Tibial nerve (tissue), 4 donors: ENCODE results near the gene TMEM181. TPM values are rescaled to one million over a fixed set of nuclear protein-coding genes. Genes with fewer than 3 reads are reported as not detected.

Experiments used
- DNase-seq, 2 donors: peaks; one replicate each; pipeline ENCODE4 v3.0.0-alpha.2; 2019; ENCODE audit warnings: low spot score in 2 of 2
- H3K27ac ChIP-seq, 4 donors: fragments of 200-600 bp; sonication (generic) in 3 of 4; one replicate each; pipeline ENCODE4 v1.5.1; 2017 to 2019; ENCODE audit warnings: mild to moderate bottlenecking in 1 of 4
- H3K27me3 ChIP-seq, 2 donors: fragments of 200-600 bp; sonication (generic) in 1 of 2; one replicate each; pipeline versions ENCODE4 v1.5.1 to v1.6.0; 2017 to 2019
- H3K36me3 ChIP-seq, 3 donors: fragments of 200-600 bp; sonication (generic); one replicate each; pipeline ENCODE4 v1.5.1; 2018 to 2019
- H3K4me1 ChIP-seq, 4 donors: fragments of 200-600 bp; sonication (generic) in 3 of 4; one replicate each; pipeline ENCODE4 v1.5.1; 2017 to 2019
- H3K4me3 ChIP-seq, 4 donors: fragments of 200-600 bp; sonication (generic) in 3 of 4; one replicate each; pipeline ENCODE4 v1.5.1; 2017 to 2019; ENCODE audit warnings: mild to moderate bottlenecking in 1 of 4, moderate library complexity in 1 of 4
- H3K9me3 ChIP-seq, 4 donors: fragments of 200-600 bp; sonication (generic) in 3 of 4; one replicate each; pipeline ENCODE4 v1.5.1; 2017 to 2019
- CTCF ChIP-seq, 5 experiments: fragments of 200-600 bp in 3 of 5; fragments of 450-650 bp in 2 of 5; sonication (generic) in 3 of 5; IDR thresholded peaks; one replicate each; pipeline ENCODE4 v1.5.1; 2016 to 2019; ENCODE audit warnings: antibody characterized with exemption in 5 of 5, mild to moderate bottlenecking in 3 of 5, moderate library complexity in 2 of 5
- EP300 ChIP-seq, 2 donors: sonication (generic); formaldehyde crosslinking; IDR thresholded peaks; one replicate each; pipeline ENCODE4 v1.6.1; 2017; ENCODE audit warnings: antibody characterized with exemption in 2 of 2, mild to moderate bottlenecking in 1 of 2
- POLR2A ChIP-seq, 2 donors: fragments of 450-650 bp; IDR thresholded peaks; one replicate each; pipeline ENCODE4 v1.6.1; 2017; ENCODE audit warnings: antibody characterized with exemption in 2 of 2, mild to moderate bottlenecking in 2 of 2, moderate library complexity in 2 of 2
- WGBS, 2 donors: methylation state at CpG; one replicate each; pipeline ENCODE4 v1.1.5; 2018; 5-methylcytosine and 5-hydroxymethylcytosine counted together
- total RNA-seq, 4 donors: library from RNA; depleted of rRNA; stranded (reverse); fragments of >200 nt; gene quantifications; one replicate each; pipeline ENCODE4 v1.1.0, GENCODE V29; 2016

TMEM181 gene
- total RNA-seq, 4 donors from 2014 or later, result 14.1 to 19.0 (median 17.8) TPM

GRCh38 chr6:158572653-158573541, 13.0 kb downstream of the TMEM181 start:
- H3K4me1 ChIP-seq, result no peaks in the 10 kb centered on the region

DNA sequence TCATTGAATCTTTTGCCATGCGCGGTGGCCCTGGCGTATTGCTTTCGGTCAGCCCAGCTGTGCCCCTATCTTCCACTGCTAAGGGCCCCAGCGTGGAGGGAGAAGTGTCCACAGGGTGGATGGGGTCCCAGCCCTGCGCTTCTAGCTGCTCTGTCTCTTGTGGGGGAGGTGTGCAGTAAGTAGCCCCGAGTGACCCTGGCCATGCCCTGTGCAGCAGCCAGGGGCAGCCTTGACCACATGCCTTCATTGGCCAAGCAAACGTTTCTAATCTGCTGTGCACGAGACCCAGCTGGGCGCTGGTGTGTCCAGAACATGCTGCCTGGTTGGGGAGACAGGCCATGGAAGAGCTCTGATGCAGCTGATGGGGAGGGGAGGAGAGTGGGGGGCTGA, 13.6 kb downstream of the TMEM181 start:
- TF ChIP-seq POLR2A (IDR thresholded peaks at IDR 0.05) (no peak), CTCF (IDR thresholded peaks at IDR 0.05) (no peak), EP300 (IDR thresholded peaks at IDR 0.05) (no peak)
- Histone ChIP-seq H3K4me1 (no peaks in the 10 kb centered on the region), H3K9me3 (peaks cover 0 to 6% (median 0%) of the 10 kb centered on the region in 4 donors), H3K36me3 (peaks cover 0 to 57% (median 0%) of the 10 kb centered on the region in 3 donors), H3K4me3 (no peak overlapping the region), H3K27ac (no peak overlapping the region), H3K27me3 (no peaks in the 10 kb centered on the region)
- WGBS, 2 donors, result 80 to 88% methylated on average over 10 of the region's 10 CpGs
- no peak for DNase-seq

More at GRCh38 chr6:158572653-158573541, 13.0 kb downstream of the TMEM181 start:
- peaks cover 0 to 6% (median 0%) of the 10 kb centered on the region in 4 donors for H3K9me3 ChIP-seq
- DNase-seq, result no peak
- no peaks in the 10 kb centered on the region for H3K27me3 ChIP-seq
- peak overlapping the region in 1 of 4 donors; percentile 34 for H3K27ac ChIP-seq
- 93 to 96% methylated on average over 21 to 28 of the region's 28 CpGs for WGBS, 2 donors
- TF ChIP-seq POLR2A (IDR thresholded peaks at IDR 0.05) (no peak), CTCF (IDR thresholded peaks at IDR 0.05) (no peak), EP300 (IDR thresholded peaks at IDR 0.05) (no peak)
- no peak overlapping the region for H3K4me3 ChIP-seq
- H3K36me3 ChIP-seq, result peaks cover 0 to 56% (median 0%) of the 10 kb centered on the region in 3 donors

- no peak for DNase-seq
- Histone ChIP-seq H3K27me3 (no peaks in the 10 kb centered on the region), H3K4me3 (no peak overlapping the region), H3K4me1 (no peaks in the 10 kb centered on the region), H3K9me3 (peaks cover 0 to 6% (median 0%) of the 10 kb centered on the region in 4 donors), H3K36me3 (peaks cover 0 to 57% (median 0%) of the 10 kb centered on the region in 3 donors), H3K27ac (no peak overlapping the region)
- 81 to 88% methylated on average over 3 of the region's 3 CpGs for WGBS, 2 donors
- TF ChIP-seq EP300 (IDR thresholded peaks at IDR 0.05), result no peak
- TF ChIP-seq CTCF (IDR thresholded peaks at IDR 0.05), result no peak
- no peak for TF ChIP-seq POLR2A (IDR thresholded peaks at IDR 0.05)
Measured at GRCh38 chr6:158574800-158575199, 14.9 kb downstream of the TMEM181 start.

DNA sequence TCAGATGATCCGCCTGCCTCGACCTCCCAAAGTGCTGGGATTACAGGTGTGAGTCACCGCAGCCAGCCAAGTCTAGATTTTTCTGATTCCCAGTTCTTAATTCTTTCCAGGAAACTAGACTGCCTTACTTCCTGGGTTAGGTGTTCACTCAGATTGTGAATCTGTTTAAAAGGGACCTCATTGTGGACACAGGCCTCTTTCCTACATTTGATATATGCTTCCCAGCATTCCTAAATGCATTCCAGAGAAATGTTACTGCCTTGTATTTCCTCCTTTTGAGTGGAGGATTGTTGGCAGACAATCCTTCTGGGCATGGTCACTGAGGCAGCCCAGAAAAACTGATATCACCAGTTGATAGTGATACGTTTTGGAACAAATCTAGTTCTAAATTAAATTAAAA, 15.7 kb downstream of the TMEM181 start:
- Histone ChIP-seq H3K27ac (no peak overlapping the region), H3K36me3 (peaks cover 0 to 55% (median 0%) of the 10 kb centered on the region in 3 donors), H3K9me3 (peaks cover 0 to 6% (median 0%) of the 10 kb centered on the region in 4 donors), H3K4me1 (no peaks in the 10 kb centered on the region), H3K27me3 (no peaks in the 10 kb centered on the region), H3K4me3 (no peak overlapping the region)
- no peak for TF ChIP-seq POLR2A (IDR thresholded peaks at IDR 0.05)
- TF ChIP-seq CTCF (IDR thresholded peaks at IDR 0.05), result no peak
- TF ChIP-seq EP300 (IDR thresholded peaks at IDR 0.05), result no peak
- no peak for DNase-seq
- 64 to 87% methylated on average over 4 of the region's 4 CpGs for WGBS, 2 donors

DNA sequence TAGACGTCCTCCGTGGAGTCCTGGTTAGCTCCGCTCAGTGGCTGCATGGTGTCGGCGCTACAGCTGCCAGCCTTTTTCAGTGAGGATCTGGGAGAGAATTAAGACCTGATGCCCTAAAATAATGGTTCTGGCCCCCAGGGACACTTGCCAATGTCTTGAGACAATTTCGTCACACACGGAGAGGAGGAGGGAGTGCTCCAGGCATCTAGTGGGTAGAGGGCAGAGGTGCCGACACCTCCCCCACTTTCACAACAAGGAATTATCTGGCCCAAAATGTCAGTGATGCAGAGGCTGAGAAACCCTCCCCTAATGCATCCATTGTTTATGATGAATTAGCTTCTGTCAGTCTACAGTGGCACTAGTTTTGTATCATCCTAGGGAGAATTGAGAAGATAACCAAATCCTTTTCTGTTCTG, 24.4 kb downstream of the TMEM181 start:
- no peak overlapping the region for H3K27ac ChIP-seq
- no peak for DNase-seq
- TF ChIP-seq EP300 (IDR thresholded peaks at IDR 0.05), result no peak
- no peak for TF ChIP-seq CTCF (IDR thresholded peaks at IDR 0.05)
- no peak for TF ChIP-seq POLR2A (IDR thresholded peaks at IDR 0.05)
- H3K27me3 ChIP-seq, result no peaks in the 10 kb centered on the region
- no peaks in the 10 kb centered on the region for H3K4me1 ChIP-seq
- WGBS, 2 donors, result 59 to 68% methylated on average over 8 of the region's 8 CpGs
- H3K4me3 ChIP-seq, result no peak overlapping the region
- peaks cover 6 to 57% (median 12%) of the 10 kb centered on the region in 3 donors for H3K36me3 ChIP-seq
- H3K9me3 ChIP-seq, result peaks cover 0 to 3% (median 0%) of the 10 kb centered on the region in 4 donors
